HCT116 (cell line): Measurements from ENCODE around the gene EDEM3. TPM values are rescaled to one million over a fixed set of nuclear protein-coding genes. Genes with fewer than 3 reads are reported as not detected.
A peak's percentile ranks its signal among the peaks of the same experiment; 100 is the strongest.

ENCODE experiments used
- ATAC-seq: fragments of 200-7000 bp; cut with Tn5 transposase; 2 replicates; pipeline ENCODE4 v1.9.1; 2020; ENCODE audit warnings: mild to moderate bottlenecking, moderate library complexity
- BruUV-seq: library from RNA; stranded (reverse); fragments of 400-500 nt; replicated peaks from 2 replicates; lab custom pipeline; 2021; lab: Mats Ljungman, UMichigan
- CTCF ChIA-PET: fragments of 300-600 bp; sonication (Branson Sonifier 250); formaldehyde crosslinking; loops from one replicate; lab custom pipeline; 2021; ENCODE audit warnings: antibody characterized with exemption; lab: Charles Lee
- POLR2A ChIA-PET: fragments of 300-600, 350-600 bp; sonication (Branson Sonifier 250); formaldehyde crosslinking; loops from one replicate; lab custom pipeline; 2021; ENCODE audit warnings: antibody characterized with exemption; lab: Charles Lee
- RAD21 ChIA-PET, 2 experiments: fragments of 300-600 bp; sonication (Branson Sonifier 250); formaldehyde crosslinking; loops; one replicate each; lab custom pipeline; 2023; ENCODE audit warnings: low total read pairs in 2 of 2; ENCODE audit not compliant: uncharacterized antibody in 2 of 2, unreplicated experiment in 2 of 2, low non-redundant PET in 1 of 2; lab: Charles Lee
- DNase-seq: peaks from one replicate; pipeline ENCODE4 v3.0.0-alpha.2; 2010; ENCODE audit warnings: low read depth, low spot score
- H2AFZ ChIP-seq: fragments of 200-600 bp; shearing (Covaris generic), sonication (generic); 2 replicates; pipeline ENCODE4 v1.6.1; 2017; ENCODE audit warnings: low read depth, mixed run types, mixed read lengths, antibody characterized with exemption, low read length; ENCODE audit not compliant: poor library complexity, severe bottlenecking
- H3K27ac ChIP-seq: 2 replicates; pipeline ENCODE4 v1.5.1; 2012; ENCODE audit warnings: low read depth, low read length
- H3K27me3 ChIP-seq: fragments of 200-600 bp; sonication (generic); 2 replicates; pipeline ENCODE4 v1.6.1; 2016; ENCODE audit warnings: mixed run types, low read length, mixed read lengths; ENCODE audit not compliant: insufficient read depth
- H3K36me3 ChIP-seq, 2 experiments: fragments of 200-500 bp in 1 of 2; fragments of 200-600 bp in 1 of 2; sonication (Bioruptor generic) in 1 of 2; sonication (generic) in 1 of 2; 2 replicates each; pipeline versions ENCODE4 v1.5.1 to v1.6.1; 2014 to 2016; ENCODE audit warnings: low read length in 2 of 2, inconsistent platforms in 1 of 2, mixed read lengths in 1 of 2, mixed run types in 1 of 2; ENCODE audit not compliant: insufficient read depth in 2 of 2, control insufficient read depth in 1 of 2
- H3K4me1 ChIP-seq, 2 experiments: fragments of 200-600 bp in 1 of 2; sonication (generic) in 1 of 2; 2 replicates each; pipeline versions ENCODE4 v1.5.1 to v1.6.1; 2012 to 2017; ENCODE audit warnings: low read length in 2 of 2, inconsistent platforms in 1 of 2, mild to moderate bottlenecking in 1 of 2, mixed read lengths in 1 of 2, mixed run types in 1 of 2, moderate library complexity in 1 of 2; ENCODE audit not compliant: insufficient read depth in 2 of 2, control insufficient read depth in 1 of 2
- H3K4me2 ChIP-seq: fragments of 200-600 bp; sonication (generic); 2 replicates; pipeline ENCODE4 v1.6.1; 2017; ENCODE audit warnings: mixed run types, low read length, mixed read lengths
- H3K4me3 ChIP-seq, 2 experiments: fragments of 200-600 bp in 1 of 2; sonication (generic) in 1 of 2; replicated peaks in 1 of 2; 2 replicates each; pipeline ENCODE4 v1.5.1; 2011 to 2016; ENCODE audit warnings: low read length in 2 of 2, control low read depth in 1 of 2, low read depth in 1 of 2, mild to moderate bottlenecking in 1 of 2, mixed read lengths in 1 of 2, mixed run types in 1 of 2
- H3K79me2 ChIP-seq: fragments of 200-600 bp; sonication (generic); 2 replicates; pipeline ENCODE4 v1.6.1; 2017; ENCODE audit warnings: mild to moderate bottlenecking, mixed run types, low read length, moderate library complexity, mixed read lengths; ENCODE audit not compliant: insufficient read depth
- H3K9ac ChIP-seq: fragments of 200-600 bp; sonication (generic); 2 replicates; pipeline ENCODE4 v1.6.1; 2016; ENCODE audit warnings: low read length, mixed read lengths
- H3K9me2 ChIP-seq: fragments of 200-600 bp; sonication (generic), shearing (Covaris generic); 2 replicates; pipeline ENCODE4 v1.6.1; 2017; ENCODE audit warnings: mixed run types, mild to moderate bottlenecking, moderate library complexity; ENCODE audit not compliant: insufficient read depth
- H3K9me3 ChIP-seq, 2 experiments: fragments of 200-500 bp in 1 of 2; fragments of 200-600 bp in 1 of 2; sonication (Bioruptor generic) in 1 of 2; sonication (generic) in 1 of 2; 2 replicates each; pipeline ENCODE4 v1.6.1; 2014 to 2017; ENCODE audit warnings: low read length in 2 of 2, mixed read lengths in 2 of 2, inconsistent platforms in 1 of 2, low read depth in 1 of 2, mild to moderate bottlenecking in 1 of 2, mixed run types in 1 of 2, moderate library complexity in 1 of 2; ENCODE audit not compliant: control insufficient read depth in 1 of 2, insufficient read depth in 1 of 2
- H4K20me1 ChIP-seq: fragments of 200-600 bp; sonication (generic), shearing (Covaris generic); 2 replicates; pipeline ENCODE4 v1.6.1; 2017; ENCODE audit warnings: mixed run types, mild to moderate bottlenecking, moderate library complexity; ENCODE audit not compliant: insufficient read depth
- CBX3 ChIP-seq: IDR thresholded peaks from 2 replicates; pipeline ENCODE4 v1.6.1; 2012; ENCODE audit warnings: low read depth
- CEBPB ChIP-seq: IDR thresholded peaks from 2 replicates; pipeline ENCODE4 v1.6.1; 2012; ENCODE audit warnings: low read depth
- EGR1 ChIP-seq: IDR thresholded peaks from 2 replicates; pipeline ENCODE4 v1.6.1; 2012; ENCODE audit warnings: low read depth
- ELF1 ChIP-seq: IDR thresholded peaks from 2 replicates; pipeline ENCODE4 v1.6.1; 2012; ENCODE audit warnings: low read depth, borderline replicate concordance
- EZH2 ChIP-seq: fragments of 200-600 bp; sonication (generic); IDR thresholded peaks from 2 replicates; pipeline ENCODE4 v1.6.1; 2017; ENCODE audit warnings: antibody characterized with exemption, mixed run types
- FOSL1 ChIP-seq: IDR thresholded peaks from 2 replicates; pipeline ENCODE4 v1.6.1; 2012; ENCODE audit warnings: low read depth
- JUND ChIP-seq: IDR thresholded peaks from 2 replicates; pipeline ENCODE4 v1.6.1; 2012
- POLR2A ChIP-seq: IDR thresholded peaks from 2 replicates; pipeline ENCODE4 v1.7.0; 2011; ENCODE audit warnings: borderline replicate concordance; ENCODE audit not compliant: insufficient read depth, insufficient read length; ENCODE audit errors: extremely low read depth
- POLR2AphosphoS5 ChIP-seq: IDR thresholded peaks from 2 replicates; pipeline ENCODE4 v1.6.1; 2011; ENCODE audit warnings: mild to moderate bottlenecking, low read depth, low read length, moderate library complexity
- SIN3A ChIP-seq: IDR thresholded peaks from 2 replicates; pipeline ENCODE4 v1.6.1; 2012; ENCODE audit warnings: low read depth
- SP1 ChIP-seq: IDR thresholded peaks from 2 replicates; pipeline ENCODE4 v1.6.1; 2012; ENCODE audit warnings: low read depth
- SRF ChIP-seq: IDR thresholded peaks from 2 replicates; pipeline ENCODE4 v1.6.1; 2012; ENCODE audit warnings: low read depth
- TCF7L2 ChIP-seq: IDR thresholded peaks from 2 replicates; pipeline ENCODE4 v1.7.0; 2011; ENCODE audit warnings: borderline replicate concordance, inconsistent platforms; ENCODE audit not compliant: insufficient read depth, insufficient read length; ENCODE audit errors: extremely low read depth
- YY1 ChIP-seq: IDR thresholded peaks from 2 replicates; pipeline ENCODE4 v1.6.1; 2011; ENCODE audit warnings: low read length, low read depth, moderate library complexity, mild to moderate bottlenecking; ENCODE audit not compliant: insufficient replicate concordance; ENCODE audit errors: extremely low read depth
- ZFX ChIP-seq: fragments of 450-650 bp; IDR thresholded peaks from 2 replicates; pipeline ENCODE4 v1.6.1; 2017
- ZNF274 ChIP-seq: fragments of 200-500 bp; sonication (Bioruptor generic); IDR thresholded peaks from 2 replicates; pipeline ENCODE4 v1.6.1; 2014; ENCODE audit warnings: mild to moderate bottlenecking, low read depth, low read length, inconsistent platforms
- intact Hi-C: fragments of 100-400 bp; cut with micrococcal nuclease; formaldehyde crosslinking; loops from 2 replicates; pipeline ENCODE4 v1.10.0; 2022
- total RNA-seq: library from RNA; stranded (reverse); gene quantifications from one replicate; pipeline ENCODE4 v1.2.1, GENCODE V29; 2021; ENCODE audit not compliant: unreplicated experiment
- TF ChIP-seq, protein P1 (sequence below): IDR thresholded peaks from 2 replicates; pipeline ENCODE4 v1.6.1; 2012
- TF ChIP-seq, protein P2 (sequence below): IDR thresholded peaks from 2 replicates; pipeline ENCODE4 v1.6.1; 2011; ENCODE audit warnings: mild to moderate bottlenecking, low read length, moderate library complexity; ENCODE audit not compliant: insufficient replicate concordance; ENCODE audit errors: extremely low read depth
- TF ChIP-seq, protein P3 (sequence below): IDR thresholded peaks from 2 replicates; pipeline ENCODE4 v1.6.1; 2012

EDEM3 gene
- total RNA-seq, 1 experiment from 2014 or later: 14.9 TPM

DNA sequence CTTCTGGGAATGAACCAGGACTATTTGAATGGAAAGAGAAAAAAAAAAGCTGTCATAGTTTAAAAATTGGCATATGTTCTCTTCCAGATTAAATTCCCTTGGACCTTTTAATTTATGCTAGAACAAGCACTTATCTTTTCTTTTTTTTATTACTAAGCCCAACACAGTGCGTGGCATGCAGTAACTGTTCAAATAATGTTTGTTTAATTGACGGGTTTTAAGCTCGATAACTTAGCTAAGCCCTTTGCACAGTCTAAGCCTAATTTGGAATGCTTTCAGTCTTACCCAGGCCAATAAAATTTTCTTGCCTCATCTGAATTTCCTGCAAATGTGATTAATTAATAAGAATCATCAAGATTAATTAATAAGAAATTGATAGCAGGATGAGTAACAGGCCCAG is 39.3 kb upstream of the EDEM3 start:
- Histone ChIP-seq H3K9me3 (no peaks in the 10 kb centered on the region), H3K27ac (no peak overlapping the region), H3K4me2 (no peak overlapping the region), H2AFZ (no peak overlapping the region), H3K36me3 (no peaks in the 10 kb centered on the region), H3K79me2 (no peaks in the 10 kb centered on the region), H3K27me3 (no peaks in the 10 kb centered on the region), H3K9ac (no peak overlapping the region), H3K9me2 (no peaks in the 10 kb centered on the region), H3K4me1 (peaks cover 12 to 28% of the 10 kb centered on the region in 2 experiments), H3K4me3 (no peak overlapping the region), H4K20me1 (no peaks in the 10 kb centered on the region)
- TSS peak; percentile 20 for BruUV-seq
- ChIA-PET POLR2A (no interaction called here), RAD21 (no interaction called here), CTCF (interaction anchor here (3.9 kb wide), 1 partner anchor 12 kb away, joined by 12 read pairs; no protein-coding TSS in a partner anchor)
- intact Hi-C loops: no loop called here
- DNase-seq: no peak
- no peak for ATAC-seq
- no peak for TF ChIP-seq EZH2
- TF ChIP-seq ZFX: no peak
- TF ChIP-seq FOSL1: no peak
- TF ChIP-seq EGR1: no peak
- TF ChIP-seq, protein P1, sequence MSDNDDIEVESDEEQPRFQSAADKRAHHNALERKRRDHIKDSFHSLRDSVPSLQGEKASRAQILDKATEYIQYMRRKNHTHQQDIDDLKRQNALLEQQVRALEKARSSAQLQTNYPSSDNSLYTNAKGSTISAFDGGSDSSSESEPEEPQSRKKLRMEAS: no peak
- TF ChIP-seq, protein P2, sequence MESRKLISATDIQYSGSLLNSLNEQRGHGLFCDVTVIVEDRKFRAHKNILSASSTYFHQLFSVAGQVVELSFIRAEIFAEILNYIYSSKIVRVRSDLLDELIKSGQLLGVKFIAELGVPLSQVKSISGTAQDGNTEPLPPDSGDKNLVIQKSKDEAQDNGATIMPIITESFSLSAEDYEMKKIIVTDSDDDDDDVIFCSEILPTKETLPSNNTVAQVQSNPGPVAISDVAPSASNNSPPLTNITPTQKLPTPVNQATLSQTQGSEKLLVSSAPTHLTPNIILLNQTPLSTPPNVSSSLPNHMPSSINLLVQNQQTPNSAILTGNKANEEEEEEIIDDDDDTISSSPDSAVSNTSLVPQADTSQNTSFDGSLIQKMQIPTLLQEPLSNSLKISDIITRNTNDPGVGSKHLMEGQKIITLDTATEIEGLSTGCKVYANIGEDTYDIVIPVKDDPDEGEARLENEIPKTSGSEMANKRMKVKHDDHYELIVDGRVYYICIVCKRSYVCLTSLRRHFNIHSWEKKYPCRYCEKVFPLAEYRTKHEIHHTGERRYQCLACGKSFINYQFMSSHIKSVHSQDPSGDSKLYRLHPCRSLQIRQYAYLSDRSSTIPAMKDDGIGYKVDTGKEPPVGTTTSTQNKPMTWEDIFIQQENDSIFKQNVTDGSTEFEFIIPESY: no peak
- TF ChIP-seq YY1: no peak
- no peak for TF ChIP-seq POLR2A
- TF ChIP-seq CEBPB: no peak
- TF ChIP-seq SIN3A: no peak
- no peak for TF ChIP-seq TCF7L2
- TF ChIP-seq, protein P3, sequence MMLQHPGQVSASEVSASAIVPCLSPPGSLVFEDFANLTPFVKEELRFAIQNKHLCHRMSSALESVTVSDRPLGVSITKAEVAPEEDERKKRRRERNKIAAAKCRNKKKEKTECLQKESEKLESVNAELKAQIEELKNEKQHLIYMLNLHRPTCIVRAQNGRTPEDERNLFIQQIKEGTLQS: no peak
- no peak for TF ChIP-seq CBX3
- no peak for TF ChIP-seq SP1
- no peak for TF ChIP-seq ZNF274
- TF ChIP-seq SRF: no peak
- TF ChIP-seq ELF1: no peak
- TF ChIP-seq POLR2AphosphoS5: no peak
- no peak for TF ChIP-seq JUND
